Measurements from ENCODE around the gene CDCP1.

DNA sequence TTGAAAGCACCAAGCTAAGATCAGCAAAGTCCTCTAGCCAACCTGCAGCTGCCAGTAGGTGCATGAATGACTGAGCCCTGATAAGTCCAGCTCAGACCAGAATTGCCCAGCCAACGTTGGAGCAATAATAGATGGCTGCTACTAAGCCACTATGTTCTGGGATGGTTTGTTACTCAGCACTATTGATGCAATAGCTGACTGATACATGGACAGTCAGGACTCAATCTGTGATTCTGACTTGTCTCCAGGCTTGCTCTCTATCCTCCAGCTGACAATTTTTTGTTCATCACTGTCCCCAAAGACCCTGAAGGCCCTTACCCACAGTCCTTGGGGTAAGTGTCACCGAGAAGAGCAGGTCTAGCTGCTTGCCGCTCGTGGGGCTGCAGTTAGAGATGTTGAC, 55.3 kb downstream of the CDCP1 start:
- TF ChIP-seq, protein P1, sequence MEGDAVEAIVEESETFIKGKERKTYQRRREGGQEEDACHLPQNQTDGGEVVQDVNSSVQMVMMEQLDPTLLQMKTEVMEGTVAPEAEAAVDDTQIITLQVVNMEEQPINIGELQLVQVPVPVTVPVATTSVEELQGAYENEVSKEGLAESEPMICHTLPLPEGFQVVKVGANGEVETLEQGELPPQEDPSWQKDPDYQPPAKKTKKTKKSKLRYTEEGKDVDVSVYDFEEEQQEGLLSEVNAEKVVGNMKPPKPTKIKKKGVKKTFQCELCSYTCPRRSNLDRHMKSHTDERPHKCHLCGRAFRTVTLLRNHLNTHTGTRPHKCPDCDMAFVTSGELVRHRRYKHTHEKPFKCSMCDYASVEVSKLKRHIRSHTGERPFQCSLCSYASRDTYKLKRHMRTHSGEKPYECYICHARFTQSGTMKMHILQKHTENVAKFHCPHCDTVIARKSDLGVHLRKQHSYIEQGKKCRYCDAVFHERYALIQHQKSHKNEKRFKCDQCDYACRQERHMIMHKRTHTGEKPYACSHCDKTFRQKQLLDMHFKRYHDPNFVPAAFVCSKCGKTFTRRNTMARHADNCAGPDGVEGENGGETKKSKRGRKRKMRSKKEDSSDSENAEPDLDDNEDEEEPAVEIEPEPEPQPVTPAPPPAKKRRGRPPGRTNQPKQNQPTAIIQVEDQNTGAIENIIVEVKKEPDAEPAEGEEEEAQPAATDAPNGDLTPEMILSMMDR (conservative IDR thresholded peaks at IDR 0.05) = no peak
- TF ChIP-seq EZH2 (IDR thresholded peaks at IDR 0.05; ENCODE audit: low read depth) = no peak

Measured in PC-9 (cell line).